Measurements from ENCODE around the gene FNDC3B. TPM values are rescaled to one million over a fixed set of nuclear protein-coding genes. Genes with fewer than 3 reads are reported as not detected.

Gene FNDC3B
- polyA plus RNA-seq, 12 donors: 35.7 to 87.3 (median 64.8) TPM; not detected in 1

DNA sequence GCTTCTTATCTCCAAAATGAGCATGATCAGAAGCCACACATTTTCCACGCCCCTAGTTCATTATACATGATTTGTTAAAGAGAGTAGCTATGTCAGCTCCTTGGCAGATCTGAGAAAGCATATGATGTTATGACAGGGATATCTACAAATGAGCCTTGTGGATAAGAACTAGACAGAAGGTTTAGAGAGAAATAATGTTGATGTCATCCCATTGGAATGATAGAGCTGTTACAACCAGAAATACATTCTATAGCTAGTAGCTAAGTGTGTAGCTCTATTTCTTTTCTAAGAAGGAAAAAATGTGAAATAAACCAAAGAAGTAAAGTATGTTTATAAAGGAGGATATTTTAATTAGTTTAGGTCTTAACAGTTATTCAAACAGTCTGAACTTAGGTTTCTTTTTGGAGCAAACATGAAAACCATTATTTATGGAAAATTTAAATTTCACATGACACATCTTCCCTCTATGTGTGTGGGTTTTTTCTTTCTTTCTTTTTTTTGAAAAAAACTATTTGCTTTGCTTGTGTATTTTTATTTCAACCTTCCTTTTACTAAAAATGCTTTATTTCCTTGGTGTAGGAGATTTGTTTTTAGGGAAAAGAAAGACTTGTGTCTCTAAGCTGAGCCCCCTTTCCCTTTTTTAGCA lies 241.2 kb downstream of the FNDC3B start:
- DNase-seq: peak; percentile 41

GRCh38 chr3:172281884-172282283 lies 242.5 kb downstream of the FNDC3B start:
- DNase-seq: no peak

DNA sequence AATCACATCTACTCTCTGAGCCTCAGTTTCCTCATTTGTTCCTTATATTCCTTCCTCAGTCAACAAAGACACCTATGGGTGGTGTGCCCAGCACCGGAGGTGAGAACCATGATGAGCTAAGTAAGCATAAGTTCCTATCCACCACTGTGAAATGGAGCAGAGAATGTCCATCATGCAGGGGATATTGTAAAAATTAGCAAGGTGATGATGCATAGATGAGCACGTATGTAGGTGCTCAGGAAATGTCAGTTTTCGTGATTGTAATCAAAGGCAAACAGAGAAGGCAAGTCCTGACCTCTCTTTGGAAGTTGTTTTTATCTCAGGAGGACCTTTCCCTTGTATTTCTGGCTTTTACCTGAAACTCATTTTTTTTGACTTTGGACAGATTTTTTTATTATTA lies 243.5 kb downstream of the FNDC3B start:
- DNase-seq: no peak

DNA sequence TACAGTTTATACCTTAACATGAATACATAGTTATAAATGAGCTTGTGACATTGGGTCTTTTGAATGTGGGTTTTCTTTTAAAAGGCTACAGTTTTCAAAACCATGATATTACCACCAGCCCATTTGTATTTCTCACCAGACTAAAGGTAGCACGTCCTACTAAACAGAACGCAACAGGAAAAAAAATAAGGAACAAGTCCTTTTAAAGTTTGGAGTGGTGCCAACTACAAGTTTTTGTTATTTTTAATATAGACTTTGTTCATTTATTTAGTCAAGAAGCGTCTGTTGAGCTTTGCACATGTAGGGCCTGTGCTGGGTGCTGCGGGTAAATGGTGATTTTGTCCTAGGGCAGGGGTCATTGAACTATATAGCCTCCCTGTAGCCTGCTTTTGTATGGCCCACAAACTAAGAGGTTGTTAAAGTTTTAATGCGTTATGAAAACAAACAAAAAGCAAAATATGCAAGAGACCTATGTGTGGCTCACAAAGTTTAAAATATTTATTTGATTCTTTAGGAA lies 244.5 kb downstream of the FNDC3B start:
- DNase-seq: no peak

GRCh38 chr3:172285844-172286243 lies 246.5 kb downstream of the FNDC3B start:
- no peak for DNase-seq

GRCh38 chr3:172286548-172287148 lies 247.3 kb downstream of the FNDC3B start:
- DNase-seq: no peak

DNA sequence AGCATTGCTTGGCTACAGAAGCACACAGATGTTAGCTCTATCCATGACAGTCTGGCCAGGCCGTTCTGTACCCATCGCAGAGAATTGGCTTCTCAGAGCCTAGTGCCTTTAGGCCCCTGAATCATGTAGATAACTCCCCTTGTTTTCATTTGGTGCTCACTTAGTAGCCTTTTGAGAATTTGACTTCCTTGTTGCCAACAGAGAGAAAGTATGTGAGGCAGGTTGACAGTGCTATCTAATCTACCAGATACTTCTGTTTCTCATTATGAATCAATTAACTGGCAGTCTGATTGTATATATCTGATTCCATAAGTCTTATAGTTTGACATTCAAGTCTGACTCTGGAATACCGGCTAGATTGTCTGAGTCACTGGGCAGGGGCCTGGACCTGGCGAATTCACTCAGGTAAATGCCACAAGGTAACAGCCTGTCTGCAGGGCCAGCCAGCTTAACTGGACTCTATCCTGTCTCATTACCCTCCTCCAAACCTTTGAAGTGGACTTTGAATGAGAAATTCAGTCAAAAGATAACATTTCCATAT lies 248.6 kb downstream of the FNDC3B start:
- no peak for DNase-seq

GRCh38 chr3:172288651-172289050 lies 249.3 kb downstream of the FNDC3B start:
- no peak for DNase-seq

DNA sequence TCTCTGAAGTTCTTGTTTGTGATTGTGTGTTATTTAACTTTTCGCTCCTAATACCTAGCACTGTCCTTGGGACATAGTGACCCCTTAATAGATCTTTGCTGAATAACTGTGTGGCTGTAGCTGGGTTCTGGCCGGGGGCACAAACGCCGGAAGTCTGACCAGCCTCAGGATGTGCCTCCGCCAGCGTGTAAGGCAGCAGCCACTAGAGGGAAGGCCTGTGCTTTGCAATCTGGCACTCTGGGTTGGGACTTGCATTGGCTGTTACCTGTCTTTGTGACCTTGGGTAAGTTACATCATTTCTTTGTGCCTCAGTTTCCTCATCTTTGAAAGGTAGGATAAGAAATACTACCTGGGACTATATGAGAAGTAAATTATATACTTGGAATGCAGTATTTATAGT lies 250.2 kb downstream of the FNDC3B start:
- DNase-seq: no peak

DNA sequence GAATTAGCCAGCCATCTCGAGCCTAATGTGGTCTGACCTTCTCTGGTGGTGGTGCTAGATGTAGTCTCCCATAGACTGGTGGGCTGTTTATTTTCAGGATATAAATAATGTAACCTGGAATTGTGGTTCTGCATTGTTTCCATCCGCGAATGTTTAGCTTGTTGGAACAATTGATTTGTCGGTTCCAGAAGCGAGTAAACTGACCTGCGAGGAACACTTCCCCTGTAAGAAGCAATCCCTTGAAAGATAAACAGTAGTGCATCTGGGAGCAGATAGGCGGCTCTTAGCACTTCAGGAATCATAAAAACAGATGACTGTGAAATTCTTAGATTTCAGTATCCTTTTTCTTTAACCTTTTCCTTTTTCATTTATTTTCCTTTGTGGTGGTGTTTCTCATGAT lies 251.1 kb downstream of the FNDC3B start:
- no peak for DNase-seq

DNA sequence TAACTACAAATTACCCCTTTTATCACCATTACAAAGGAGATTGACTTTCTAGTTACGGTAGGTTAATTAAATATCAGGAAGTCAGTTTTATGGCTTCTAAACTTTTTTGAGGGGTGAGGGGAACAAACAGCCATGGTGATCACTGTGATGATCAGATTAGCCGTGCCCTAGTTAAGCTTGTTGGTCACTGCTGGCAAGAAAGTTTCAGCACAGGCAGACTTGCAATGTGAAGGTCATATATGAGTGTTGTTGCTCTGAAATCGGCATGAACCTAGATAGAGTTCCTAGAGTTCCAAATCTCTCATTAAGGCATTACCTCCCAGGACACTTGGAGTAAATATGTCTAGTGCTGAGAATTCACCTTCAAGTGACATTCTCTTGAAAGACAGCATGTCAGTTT lies 252.3 kb downstream of the FNDC3B start:
- no peak for DNase-seq

DNA sequence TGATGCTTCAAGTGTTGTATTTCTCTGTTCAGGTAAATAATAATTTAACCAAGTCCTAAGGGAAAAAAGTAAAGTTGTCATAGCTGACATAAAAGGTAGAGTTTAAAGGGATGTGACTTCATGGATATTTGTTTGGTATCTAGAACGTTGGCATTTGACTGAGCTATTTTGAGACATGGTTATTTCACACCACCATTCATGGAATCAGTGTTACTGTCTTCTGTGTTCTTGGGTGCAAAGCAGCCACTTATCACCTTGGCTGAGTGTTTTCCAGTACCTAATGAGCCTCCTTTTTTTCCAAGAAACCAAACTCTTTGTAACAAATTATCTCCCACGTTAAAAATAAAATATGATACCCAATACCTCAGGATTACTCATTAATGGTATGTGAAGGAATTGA lies 253.0 kb downstream of the FNDC3B start:
- DNase-seq: no peak

DNA sequence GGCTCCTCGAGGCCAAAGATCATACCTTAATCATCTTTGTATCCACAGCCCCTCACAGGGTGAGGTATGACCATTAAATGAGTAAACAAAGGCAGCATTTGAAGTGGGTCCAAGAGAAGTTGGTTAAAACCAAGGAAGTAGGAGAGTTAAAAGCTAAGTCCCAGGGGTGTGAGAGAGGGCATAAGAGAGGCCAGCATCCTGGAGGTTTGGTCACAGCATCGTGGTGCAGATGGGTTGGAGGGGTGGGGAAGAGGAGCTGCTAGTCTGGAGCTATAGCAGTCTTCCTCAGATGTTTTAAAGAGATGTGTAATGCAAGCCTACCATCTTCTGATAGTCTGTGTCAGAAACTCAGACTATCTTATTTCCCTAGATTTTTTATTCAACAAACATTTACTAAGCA lies 253.7 kb downstream of the FNDC3B start:
- no peak for DNase-seq

- DNase-seq: no peak
Measured at GRCh38 chr3:172294223-172294806, 254.9 kb downstream of the FNDC3B start.

DNA sequence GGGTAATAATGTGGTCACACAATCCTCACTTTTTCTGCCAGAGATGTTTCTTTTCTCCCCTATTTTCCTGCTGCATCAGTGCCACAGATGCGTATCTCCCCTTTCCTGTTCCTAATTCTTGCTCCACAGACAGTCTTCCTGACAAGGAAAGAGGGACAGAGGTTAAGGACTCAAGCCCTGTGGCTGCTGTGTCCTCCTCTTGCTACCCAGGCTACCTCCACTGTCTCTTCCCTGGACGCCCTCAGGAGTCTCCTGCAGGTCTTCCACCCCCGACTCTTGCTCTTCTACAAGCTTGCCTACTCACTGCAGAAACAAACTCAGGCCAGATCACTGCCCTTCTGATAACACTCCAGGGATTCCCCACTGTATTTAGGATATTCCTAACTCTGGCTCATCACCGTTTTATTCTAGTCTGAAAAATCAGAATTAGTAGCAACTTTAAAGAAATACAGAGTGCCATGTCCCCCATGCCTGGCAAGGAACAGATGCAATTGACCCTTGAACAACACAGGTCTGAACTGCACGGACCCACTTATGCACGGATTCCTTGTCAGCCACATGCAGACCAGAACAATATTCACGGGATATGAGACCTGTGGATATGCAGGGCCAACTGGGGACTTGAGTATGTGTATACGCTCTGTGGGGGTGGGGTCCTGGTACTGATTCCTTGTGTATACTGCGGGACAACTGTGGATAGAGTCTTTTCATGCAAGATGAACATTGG lies 257.0 kb downstream of the FNDC3B start:
- no peak for DNase-seq

DNA sequence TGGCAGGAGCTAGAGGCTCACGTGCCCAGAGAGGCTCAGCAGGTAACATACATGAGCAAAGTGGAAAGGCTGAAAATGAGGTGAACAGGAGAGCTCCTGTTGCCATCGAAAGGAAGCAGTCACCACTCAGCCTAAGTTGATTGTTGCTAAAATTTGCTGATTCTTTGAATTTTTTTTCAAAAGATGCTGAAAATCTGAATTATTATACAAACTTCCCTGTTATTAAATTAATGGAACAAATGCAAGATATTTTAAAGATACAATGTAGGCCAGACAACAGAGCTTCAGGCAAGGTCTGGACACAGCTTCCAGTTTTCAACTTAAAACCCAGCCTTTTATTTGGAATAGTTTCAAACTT lies 257.6 kb downstream of the FNDC3B start:
- no peak for DNase-seq

DNA sequence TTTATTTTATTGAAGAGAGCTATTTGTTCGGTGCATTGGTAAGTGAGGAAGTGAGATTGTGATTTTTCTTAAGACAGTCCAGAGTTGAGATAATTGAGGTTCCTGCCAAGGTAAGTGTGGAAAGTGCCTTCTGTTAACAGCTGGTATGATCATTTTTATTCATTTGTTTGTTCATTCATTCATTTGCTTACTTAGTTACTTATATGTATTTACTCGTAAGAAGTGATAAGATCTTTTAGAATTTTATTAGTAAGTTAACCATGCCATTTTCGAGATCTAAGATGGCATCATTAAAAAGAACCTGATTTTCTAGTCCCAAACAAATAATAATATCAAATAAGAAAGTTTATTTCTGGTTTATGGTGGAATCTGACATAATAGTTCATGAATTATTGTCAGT lies 258.9 kb downstream of the FNDC3B start:
- DNase-seq: no peak

GRCh38 chr3:172300187-172300586 lies 260.8 kb downstream of the FNDC3B start:
- no peak for DNase-seq

- no peak for DNase-seq
Measured at GRCh38 chr3:172300862-172301261, 261.5 kb downstream of the FNDC3B start.

- no peak for DNase-seq
Measured at GRCh38 chr3:172302203-172302602, 262.8 kb downstream of the FNDC3B start.

- DNase-seq: no peak
Measured at GRCh38 chr3:172303181-172303580, 263.8 kb downstream of the FNDC3B start.

DNA sequence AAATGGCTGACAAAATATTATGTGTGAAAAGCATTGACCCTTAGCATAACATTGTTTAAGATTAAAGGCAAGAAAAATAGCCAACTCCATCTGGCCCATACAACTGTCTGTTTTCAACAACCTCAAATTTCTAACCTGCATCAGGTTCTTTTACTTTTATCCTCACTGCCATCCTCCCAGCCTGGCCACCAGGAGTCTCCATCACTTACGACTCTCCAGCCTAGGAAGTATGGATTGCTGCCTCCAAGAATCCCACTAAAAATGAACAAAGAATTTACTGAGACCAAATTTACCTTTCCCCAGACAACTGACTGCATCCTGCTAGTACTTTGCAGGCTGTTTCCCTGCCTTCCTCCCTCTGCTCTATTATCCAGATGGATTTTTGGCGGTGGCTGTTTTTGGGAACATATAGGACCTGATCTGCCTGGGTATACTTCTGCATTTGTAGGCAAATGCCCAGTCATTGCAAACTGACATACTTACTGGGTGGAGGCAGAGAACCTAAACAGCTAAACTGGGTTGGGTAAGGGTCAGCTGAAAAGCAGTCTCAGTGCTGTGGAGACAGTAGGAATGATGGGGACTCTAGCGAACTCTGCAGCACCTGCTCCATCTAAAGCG lies 264.7 kb downstream of the FNDC3B start:
- DNase-seq: no peak
